Ectodermal cell (in vitro differentiated cells): Measurements from ENCODE around the gene ST6GAL1.

Experiments
- H3K27ac ChIP-seq: 2 replicates; pipeline ENCODE4 v1.7.0; 2013; ENCODE audit warnings: mild to moderate bottlenecking, low read depth, low read length; ENCODE audit not compliant: insufficient read depth, poor library complexity, severe bottlenecking
- H3K27me3 ChIP-seq: 2 replicates; pipeline ENCODE4 v1.7.0; 2013; ENCODE audit warnings: mild to moderate bottlenecking, low read length; ENCODE audit not compliant: insufficient read depth, control insufficient read depth, poor library complexity, severe bottlenecking
- H3K36me3 ChIP-seq: one replicate; pipeline ENCODE4 v1.7.0; 2013; ENCODE audit warnings: low read length; ENCODE audit not compliant: control insufficient read depth, insufficient read depth
- H3K4me1 ChIP-seq: one replicate; pipeline ENCODE4 v1.7.0; 2013; ENCODE audit warnings: low read length; ENCODE audit not compliant: control insufficient read depth, insufficient read depth
- H3K4me3 ChIP-seq: 2 replicates; pipeline ENCODE4 v1.7.0; 2013; ENCODE audit warnings: low read depth, low read length, control low read depth; ENCODE audit not compliant: insufficient read depth
- H3K9me3 ChIP-seq: 2 replicates; pipeline ENCODE4 v1.7.0; 2013; ENCODE audit warnings: mild to moderate bottlenecking, low read length, moderate library complexity; ENCODE audit not compliant: control insufficient read depth
- WGBS, 2 experiments: methylation state at CpG; one replicate each; pipeline ENCODE4 v1.1.7; 2013; ENCODE audit warnings: missing lambda C conversion rate in 2 of 2; 5-methylcytosine and 5-hydroxymethylcytosine counted together

The ST6GAL1 gene

GRCh38 chr3:186980989-186981388 is 50.7 kb downstream of the ST6GAL1 start:
- Histone ChIP-seq H3K27ac (no peak overlapping the region), H3K27me3 (no peaks in the 10 kb centered on the region), H3K9me3 (no peaks in the 10 kb centered on the region), H3K4me1 (no peaks in the 10 kb centered on the region), H3K4me3 (no peak overlapping the region), H3K36me3 (no peaks in the 10 kb centered on the region)
- 96 to 97% methylated on average over 2 of the region's 2 CpGs for WGBS, 2 experiments

GRCh38 chr3:186983659-186984058 is 53.3 kb downstream of the ST6GAL1 start:
- WGBS, 2 experiments, result 93 to 95% methylated on average over 4 of the region's 4 CpGs
- Histone ChIP-seq H3K27ac (no peak overlapping the region), H3K27me3 (no peaks in the 10 kb centered on the region), H3K36me3 (no peaks in the 10 kb centered on the region), H3K4me1 (no peaks in the 10 kb centered on the region), H3K4me3 (no peak overlapping the region), H3K9me3 (no peaks in the 10 kb centered on the region)

GRCh38 chr3:186984064-186984463 is 53.7 kb downstream of the ST6GAL1 start:
- no peaks in the 10 kb centered on the region for H3K36me3 ChIP-seq
- H3K27me3 ChIP-seq, result no peaks in the 10 kb centered on the region
- H3K4me1 ChIP-seq, result no peaks in the 10 kb centered on the region
- H3K4me3 ChIP-seq, result no peak overlapping the region
- H3K9me3 ChIP-seq, result no peaks in the 10 kb centered on the region
- H3K27ac ChIP-seq, result no peak overlapping the region
- 91 to 94% methylated on average over 6 of the region's 6 CpGs for WGBS, 2 experiments

GRCh38 chr3:186985661-186986364 is 55.5 kb downstream of the ST6GAL1 start:
- H3K27me3 ChIP-seq, result no peaks in the 10 kb centered on the region
- no peaks in the 10 kb centered on the region for H3K9me3 ChIP-seq
- H3K4me1 ChIP-seq, result no peaks in the 10 kb centered on the region
- H3K4me3 ChIP-seq, result no peak overlapping the region
- no peaks in the 10 kb centered on the region for H3K36me3 ChIP-seq
- 89 to 91% methylated on average over 13 of the region's 14 CpGs for WGBS, 2 experiments
- H3K27ac ChIP-seq, result no peak overlapping the region

GRCh38 chr3:186986406-186986805 is 56.1 kb downstream of the ST6GAL1 start:
- Histone ChIP-seq H3K27me3 (no peaks in the 10 kb centered on the region), H3K4me1 (no peaks in the 10 kb centered on the region), H3K9me3 (no peaks in the 10 kb centered on the region), H3K36me3 (no peaks in the 10 kb centered on the region), H3K4me3 (no peak overlapping the region), H3K27ac (no peak overlapping the region)
- WGBS, 2 experiments, result 97% methylated on average over 8 of the region's 8 CpGs

GRCh38 chr3:186986816-186987215 is 56.5 kb downstream of the ST6GAL1 start:
- Histone ChIP-seq H3K4me1 (no peaks in the 10 kb centered on the region), H3K36me3 (no peaks in the 10 kb centered on the region), H3K9me3 (no peaks in the 10 kb centered on the region), H3K4me3 (no peak overlapping the region), H3K27ac (no peak overlapping the region), H3K27me3 (no peaks in the 10 kb centered on the region)
- WGBS, 2 experiments, result 93 to 100% methylated on average over 1 of the region's 1 CpG

GRCh38 chr3:186988806-186989205 is 58.5 kb downstream of the ST6GAL1 start:
- Histone ChIP-seq H3K4me3 (no peak overlapping the region), H3K9me3 (no peaks in the 10 kb centered on the region), H3K4me1 (no peaks in the 10 kb centered on the region), H3K36me3 (no peaks in the 10 kb centered on the region), H3K27me3 (no peaks in the 10 kb centered on the region), H3K27ac (no peak overlapping the region)
- 92 to 97% methylated on average over 3 of the region's 3 CpGs for WGBS, 2 experiments

GRCh38 chr3:186989429-186989828 is 59.1 kb downstream of the ST6GAL1 start:
- Histone ChIP-seq H3K27ac (no peak overlapping the region), H3K9me3 (no peaks in the 10 kb centered on the region), H3K4me1 (no peaks in the 10 kb centered on the region), H3K36me3 (no peaks in the 10 kb centered on the region), H3K27me3 (no peaks in the 10 kb centered on the region), H3K4me3 (no peak overlapping the region)
- 96 to 100% methylated on average over 1 of the region's 1 CpG for WGBS, 2 experiments

GRCh38 chr3:186990277-186990676 is 60.0 kb downstream of the ST6GAL1 start:
- no peak overlapping the region for H3K4me3 ChIP-seq
- H3K27me3 ChIP-seq, result no peaks in the 10 kb centered on the region
- no peaks in the 10 kb centered on the region for H3K4me1 ChIP-seq
- H3K36me3 ChIP-seq, result no peaks in the 10 kb centered on the region
- 90 to 95% methylated on average over 2 of the region's 3 CpGs for WGBS, 2 experiments
- H3K9me3 ChIP-seq, result no peaks in the 10 kb centered on the region
- H3K27ac ChIP-seq, result no peak overlapping the region

GRCh38 chr3:186990878-186991308 is 60.6 kb downstream of the ST6GAL1 start:
- Histone ChIP-seq H3K36me3 (no peaks in the 10 kb centered on the region), H3K9me3 (no peaks in the 10 kb centered on the region), H3K27ac (no peak overlapping the region), H3K4me1 (no peaks in the 10 kb centered on the region), H3K27me3 (no peaks in the 10 kb centered on the region), H3K4me3 (no peak overlapping the region)
- 93 to 96% methylated on average over 5 of the region's 5 CpGs for WGBS, 2 experiments
